ENCODE measurements around the gene CPLX1.

The CPLX1 gene

DNA sequence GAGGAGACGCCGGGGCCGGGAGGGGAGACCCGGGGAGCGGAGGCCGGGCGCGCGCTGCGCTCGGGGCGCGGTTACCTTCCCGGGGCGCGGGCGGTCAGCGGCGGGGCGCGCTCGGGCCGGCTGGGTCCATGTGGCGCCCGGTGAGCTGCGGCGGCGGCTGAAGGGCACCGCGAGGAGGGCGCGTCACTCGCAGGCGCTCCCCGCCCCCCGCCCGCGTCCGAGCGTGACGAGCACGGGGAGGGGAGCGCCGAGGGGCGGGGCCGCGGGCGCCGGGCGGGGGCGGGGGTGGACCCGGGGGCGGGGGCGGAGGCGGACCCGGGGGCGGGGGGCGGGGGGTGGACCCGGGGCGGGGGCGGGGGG, at the start of gene CPLX1:
TSS of gene CPLX1 (minus strand) at position 159 of the 360 bp plus-strand sequence. CDS start 1,607 bp downstream, outside the sequence.
- DNase-seq: peak; percentile 9

DNA sequence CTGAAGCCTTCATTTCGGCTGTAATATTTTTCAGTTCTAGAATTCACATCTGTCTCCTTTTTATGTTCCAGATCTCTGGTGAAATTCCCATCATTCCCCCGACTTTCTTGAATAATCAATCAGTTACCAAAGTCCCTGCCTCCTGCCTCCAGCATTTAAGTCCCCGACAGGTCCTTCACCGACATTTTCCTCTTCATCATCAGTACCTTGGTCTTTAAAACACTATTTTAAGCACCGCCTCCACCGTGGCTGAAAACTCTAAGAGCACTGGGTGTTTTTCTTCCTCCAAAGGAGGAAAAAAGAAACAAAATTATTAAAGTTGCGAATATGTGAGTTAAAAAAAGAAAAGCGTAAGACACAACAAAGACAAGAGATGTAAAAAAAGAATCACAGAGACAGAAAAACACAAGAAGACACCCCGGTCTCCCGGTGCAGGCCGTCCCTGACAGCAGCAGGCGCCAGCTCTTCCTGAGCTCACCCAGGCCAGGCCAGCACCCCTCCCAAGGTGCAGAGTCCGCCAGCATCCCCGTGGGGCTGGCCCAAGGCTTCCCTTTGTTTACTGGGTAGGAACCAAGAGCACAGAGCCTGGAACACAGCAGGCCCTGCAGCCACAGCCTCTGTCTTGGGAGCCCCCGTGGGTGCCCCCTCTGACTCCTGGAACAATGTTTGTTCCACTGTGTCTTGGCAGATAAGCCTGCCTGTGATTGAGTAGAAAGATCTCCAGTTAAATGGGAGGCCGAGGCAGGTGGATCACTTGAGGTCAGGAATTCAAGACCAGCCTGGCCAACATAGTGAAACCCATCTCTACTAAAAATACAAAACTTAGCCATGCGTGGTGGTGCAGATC, 49.3 kb upstream of the CPLX1 start:
- no peak for DNase-seq

DNA sequence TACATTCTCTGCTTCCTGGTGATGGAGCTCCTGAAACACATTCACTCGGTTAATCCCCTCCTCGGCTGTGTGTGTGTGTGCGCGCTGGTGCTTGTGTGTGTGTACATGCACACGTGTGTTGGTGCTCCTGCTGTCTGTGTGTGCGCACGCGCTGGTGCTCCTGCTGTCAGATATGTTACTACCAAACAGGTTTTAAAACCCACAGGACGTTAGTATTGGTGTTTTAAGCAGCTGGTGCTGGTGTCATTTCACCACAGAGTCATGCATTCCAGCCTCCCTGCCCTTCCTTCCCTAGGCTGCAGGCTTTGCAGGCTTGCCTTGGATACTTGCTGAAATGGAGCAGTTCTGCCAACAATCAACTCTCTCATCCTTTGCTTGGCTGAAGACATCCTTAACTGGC, 48.1 kb upstream of the CPLX1 start:
- no peak for DNase-seq

DNA sequence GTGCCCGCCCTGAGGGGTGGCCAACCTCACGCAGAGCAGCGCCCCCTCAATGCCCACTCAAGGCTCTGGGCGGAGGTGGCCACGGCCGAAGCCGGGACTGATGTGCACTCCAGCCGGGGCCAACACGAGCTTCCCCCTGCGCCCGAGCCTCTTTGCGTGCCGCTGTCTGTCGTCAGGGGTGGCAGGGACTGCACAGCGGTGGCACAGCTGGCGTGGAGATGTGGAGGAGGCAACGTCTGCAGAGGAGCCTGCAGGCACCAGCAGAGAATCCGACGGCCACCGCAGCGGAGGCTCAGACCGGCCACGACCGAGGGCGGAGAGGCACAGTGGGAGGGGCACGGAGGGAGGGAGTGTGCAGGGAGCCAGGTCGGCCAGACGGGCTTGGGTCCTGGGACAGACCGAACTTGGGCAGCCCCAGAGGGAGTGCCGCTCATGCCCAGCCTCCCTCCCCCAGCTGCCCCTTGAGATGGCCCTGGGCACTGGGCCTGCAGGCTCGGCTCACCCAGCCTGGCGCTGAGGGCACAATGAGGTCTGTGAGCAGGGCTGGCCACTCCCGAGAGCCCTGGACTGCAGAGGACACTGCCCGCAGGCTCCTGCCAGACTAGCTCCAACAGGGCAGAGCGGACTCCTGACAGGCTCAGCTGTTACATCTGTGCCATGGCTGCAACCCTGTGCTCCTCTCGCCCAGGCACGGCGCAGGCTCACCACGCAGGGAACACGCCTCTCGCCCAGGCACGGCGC, 46.5 kb upstream of the CPLX1 start:
- DNase-seq: no peak

DNA sequence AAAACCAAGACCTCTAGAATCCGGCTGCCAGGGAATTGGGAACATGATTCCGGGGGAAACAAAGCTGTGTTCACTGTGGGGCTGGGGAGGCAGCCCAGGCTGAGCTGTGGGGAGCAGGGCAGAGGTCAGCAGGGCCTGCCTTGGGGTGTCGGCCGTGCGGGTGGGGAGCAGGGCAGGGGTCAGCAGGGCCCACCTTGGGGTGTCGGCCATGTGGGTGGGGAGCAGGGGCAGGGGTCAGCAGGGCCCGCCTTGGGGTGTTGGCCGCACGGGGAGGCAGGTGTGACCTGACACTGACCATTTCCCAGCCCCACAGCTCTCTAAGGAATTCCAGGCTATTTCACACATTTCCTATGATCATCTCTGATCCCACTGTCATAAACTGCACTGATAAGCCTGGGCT, 45.6 kb upstream of the CPLX1 start:
- no peak for DNase-seq

DNA sequence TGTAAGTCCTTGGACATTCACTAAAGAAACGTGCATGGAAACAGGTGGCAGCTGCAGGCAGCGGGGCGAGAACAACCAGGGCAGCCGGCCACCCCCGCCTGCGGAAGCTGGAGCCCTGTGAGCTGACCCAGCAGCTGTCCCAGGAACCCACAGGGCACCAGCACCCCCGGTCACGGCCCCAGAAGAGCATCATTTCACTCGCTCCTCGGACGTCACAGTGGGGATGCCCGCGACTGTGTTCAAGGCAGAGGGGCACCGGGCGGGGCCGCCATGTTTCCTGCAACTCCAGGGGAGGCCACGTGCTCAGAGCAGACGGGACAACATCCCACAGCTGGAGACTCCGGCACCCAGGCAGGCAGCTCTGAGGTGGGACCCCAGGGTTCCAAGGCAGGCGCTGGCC, 45.0 kb upstream of the CPLX1 start:
- DNase-seq: no peak

DNA sequence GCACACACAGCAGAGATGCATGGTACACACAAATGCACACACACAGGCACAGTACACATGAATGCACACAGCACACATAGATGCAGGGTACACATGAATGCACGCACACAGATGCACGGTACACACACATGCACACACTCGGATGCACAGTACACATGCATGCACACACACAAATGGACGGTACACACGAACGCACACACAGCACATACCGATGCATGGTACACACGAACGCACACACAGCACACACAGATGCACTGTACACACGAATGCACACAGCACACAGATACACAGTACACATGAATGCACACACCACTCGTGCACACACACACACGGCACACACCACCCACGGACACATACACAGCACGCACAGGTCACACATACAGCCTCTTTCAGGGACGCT, 43.8 kb upstream of the CPLX1 start:
- no peak for DNase-seq

DNA sequence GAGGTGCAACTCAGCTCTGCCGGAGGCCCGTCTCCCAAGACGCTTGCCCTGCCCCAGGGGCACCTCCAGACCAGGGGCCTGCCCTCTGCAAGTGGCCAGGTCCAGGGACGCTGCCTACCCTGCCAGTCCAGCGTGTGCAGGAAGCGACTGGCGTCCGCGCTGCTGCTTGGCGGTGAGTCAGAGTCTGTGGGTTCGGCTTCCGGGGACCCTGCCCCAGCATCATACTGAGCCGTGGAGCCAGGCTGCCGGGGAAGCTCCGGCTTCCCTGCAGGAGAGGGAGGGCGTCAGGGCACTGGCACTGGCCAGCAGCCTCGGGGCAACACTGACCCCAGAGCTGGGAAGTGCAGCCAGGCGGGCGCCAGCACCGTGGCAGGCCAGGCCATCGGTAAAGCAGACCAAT, 42.5 kb upstream of the CPLX1 start:
- no peak for DNase-seq

DNA sequence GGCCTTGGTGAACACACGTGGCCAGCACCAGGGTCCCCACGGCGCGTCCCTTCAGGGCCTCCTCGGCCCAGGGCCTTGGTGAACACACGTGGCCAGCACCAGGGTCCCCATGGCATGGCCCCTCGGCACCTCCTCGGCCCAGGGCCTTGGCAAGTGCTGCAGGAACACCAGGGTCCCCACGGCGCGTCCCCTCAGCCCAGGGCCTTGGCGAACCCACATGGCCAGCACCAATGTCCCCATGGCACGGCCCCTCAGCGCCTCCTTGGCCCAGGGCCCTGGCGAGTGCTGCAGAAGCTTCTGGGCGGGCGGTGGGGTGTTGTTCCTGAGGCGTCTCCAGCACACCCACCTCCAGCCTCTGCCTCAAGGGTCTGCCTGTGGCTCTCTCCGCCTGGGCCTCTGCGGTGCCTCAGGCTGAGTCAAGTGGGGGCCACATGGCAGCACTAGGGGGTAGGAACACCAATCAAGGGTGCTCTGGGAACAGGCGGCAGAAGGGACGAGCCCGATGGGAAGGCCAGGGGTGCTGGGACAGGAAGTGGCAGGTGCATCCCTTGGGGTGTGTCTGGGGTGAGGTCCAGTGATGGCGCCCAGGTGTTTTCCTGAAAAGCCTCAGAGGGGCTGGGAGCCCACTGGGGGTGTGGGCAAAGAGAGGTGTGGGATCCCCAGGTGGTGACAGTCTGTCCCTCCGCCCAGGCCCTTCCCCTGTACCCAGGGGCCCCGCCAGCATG, 41.8 kb upstream of the CPLX1 start:
- DNase-seq: no peak

DNA sequence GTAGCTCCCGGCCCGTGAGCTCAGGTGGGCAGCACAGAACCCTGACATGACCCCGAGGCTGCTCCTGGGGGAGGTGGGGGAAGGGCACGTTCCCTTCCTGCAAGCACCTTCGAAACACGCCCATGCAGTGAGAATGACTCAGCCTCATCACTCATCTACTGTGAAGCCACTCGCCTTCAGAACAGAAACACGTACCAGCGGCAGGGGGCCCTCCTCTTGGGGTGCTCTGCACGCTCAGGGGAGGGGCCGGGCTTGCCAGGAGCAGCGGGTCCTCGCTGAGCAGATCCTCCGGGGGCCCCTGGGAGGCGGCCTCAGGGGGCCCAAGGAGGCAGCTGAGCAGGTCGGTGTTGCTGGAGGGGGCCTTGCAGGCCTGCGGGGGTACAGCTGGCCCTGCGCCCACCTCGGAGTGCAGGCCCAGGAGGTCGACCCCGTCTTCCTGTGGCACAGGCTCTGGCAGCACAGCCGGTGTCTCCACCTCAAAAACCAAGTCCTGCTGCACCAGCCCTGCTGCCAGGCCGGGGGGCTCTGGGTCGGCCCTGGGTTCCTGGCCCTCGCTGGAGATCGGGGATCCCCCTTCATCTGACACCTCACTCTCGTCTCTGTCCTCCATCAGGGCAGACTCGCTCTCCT, 40.9 kb upstream of the CPLX1 start:
- DNase-seq: peak; percentile 8

DNA sequence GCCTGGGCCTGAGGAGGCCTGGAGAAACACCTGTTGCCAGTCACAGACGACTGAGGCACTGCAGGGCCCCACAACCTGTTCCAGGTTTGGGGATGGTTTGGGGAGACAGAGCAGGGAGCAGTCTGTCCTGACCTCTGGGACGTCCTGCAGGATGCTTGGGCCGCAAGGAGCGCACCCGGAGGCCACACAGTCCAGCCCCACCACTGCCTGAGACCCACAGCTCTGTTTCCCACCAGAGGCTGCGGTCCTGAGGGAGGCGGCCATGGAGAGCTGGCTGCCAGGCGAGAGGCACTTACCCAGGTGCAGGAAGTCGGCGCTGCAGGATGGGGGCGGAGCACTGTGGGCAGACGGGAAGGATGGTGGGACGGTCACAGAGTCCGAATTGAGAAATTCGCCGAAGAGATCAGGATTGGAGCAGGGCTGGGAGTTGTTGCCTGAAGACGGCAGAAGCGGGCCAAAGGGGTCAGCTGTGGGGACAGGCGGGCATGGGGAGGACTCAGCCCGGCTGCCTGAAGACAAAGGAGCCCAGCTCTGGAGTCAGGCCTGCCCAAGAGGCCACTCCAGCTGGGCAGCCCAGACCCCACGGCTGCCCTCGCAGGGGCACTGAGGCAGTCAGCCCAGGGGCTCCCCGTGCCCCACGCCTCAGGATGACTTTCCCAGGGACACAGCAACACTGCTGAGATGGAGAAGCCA, 40.3 kb upstream of the CPLX1 start:
- no peak for DNase-seq

DNA sequence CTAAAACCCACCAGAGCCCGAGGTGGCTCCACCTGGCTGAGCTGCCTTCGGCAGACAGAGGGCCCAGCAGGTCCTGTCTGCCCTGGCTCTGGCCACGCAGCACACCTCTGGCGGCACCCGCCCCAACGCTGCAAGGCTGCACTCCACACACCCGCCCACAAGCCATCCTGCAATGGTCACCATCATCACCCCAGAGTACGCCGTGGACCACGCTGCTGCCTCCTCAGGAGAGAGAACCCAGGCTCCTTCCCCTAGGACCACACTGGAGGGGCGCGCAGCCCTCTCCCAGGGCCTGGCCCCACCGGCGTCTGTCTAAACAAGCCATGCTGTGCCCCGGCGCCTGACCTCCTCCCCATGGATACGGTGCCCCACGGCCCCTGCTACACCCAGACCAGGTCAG, 39.6 kb upstream of the CPLX1 start:
- DNase-seq: no peak

DNA sequence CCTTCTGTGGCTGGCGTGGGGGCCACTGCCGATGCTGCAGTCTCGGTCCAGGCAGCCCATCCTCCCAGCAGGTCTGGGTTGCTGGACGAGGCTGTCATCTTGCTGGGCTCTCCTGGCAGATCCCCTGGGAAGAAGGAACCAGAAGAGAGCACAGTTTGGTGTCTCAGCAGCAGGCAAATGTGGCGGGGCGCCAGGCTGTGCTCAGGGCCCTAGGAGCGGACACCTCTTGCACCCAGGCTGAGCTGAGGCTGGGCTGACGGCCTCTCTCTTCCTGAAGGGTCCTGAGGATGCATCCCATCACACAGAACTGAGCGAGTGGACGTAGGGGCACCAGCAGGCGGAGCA, 39.2 kb upstream of the CPLX1 start:
- no peak for DNase-seq

DNA sequence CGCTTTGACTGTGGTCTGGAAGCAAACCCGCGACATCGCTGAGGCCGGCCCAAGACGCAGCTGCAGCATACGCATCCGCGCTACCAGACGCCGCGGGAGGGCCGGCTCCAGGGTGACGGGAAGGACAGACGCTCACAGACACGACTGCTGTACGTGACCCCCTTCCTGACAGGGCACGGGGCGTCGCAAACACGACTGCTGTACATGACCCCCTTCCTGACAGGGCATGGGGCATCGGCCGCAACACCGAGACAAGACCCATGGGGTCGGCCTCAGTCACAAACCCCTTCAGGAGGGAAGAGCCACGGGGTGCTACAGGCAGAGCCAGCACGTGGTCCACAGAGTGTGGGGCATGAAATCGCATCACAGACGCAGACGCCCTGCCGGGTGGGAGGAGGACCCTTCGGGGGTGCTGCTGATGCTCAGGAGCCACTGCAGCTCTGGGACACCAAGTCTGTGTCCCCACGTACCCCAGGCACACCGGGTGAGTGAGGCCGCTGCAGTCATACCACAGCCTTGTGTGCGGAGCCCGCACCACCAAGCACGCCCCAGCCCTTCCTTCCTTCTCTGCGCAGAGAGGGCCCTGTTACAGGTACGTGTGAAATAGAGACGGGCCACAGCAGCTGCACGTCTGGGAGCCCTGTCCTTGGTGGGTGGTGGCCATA, 38.7 kb upstream of the CPLX1 start:
- no peak for DNase-seq

DNA sequence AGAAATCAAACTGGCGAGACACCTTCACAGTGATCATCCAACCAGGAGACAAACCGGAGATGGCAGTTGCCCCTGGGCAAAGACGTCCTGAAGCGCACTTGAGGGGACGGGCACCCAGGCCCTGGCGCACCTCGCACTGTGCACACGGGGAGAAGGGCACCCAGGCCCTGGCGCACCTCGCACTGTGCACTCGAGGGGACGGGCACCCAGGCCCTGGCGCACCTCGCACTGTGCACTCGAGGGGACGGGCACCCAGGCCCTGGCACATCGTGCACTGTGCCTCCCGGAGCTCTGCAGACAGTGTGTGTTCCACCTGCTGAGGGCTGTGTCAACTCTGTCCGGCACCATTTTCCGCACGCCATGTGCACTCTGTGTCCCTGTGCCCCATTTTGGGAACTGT, 34.6 kb upstream of the CPLX1 start:
- no peak for DNase-seq

DNA sequence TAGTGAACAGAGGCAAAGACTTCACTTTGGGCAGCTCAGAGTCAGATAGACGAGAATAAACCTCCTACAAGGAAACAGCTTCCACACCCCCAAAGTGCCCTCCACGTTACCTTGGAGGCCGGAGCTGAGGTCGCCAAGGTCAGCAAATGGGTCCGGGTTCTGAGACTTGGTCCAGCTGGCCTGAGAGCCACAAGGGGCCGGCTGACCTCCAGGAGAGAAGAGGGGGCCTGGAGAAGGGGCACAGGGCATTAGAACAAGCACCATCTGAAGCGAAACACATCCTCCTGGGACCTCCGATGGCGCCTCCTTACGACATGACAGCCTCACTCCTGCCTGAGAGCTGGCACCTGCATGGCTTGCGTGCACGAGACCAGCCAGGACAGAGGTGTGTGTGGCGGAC, 33.6 kb upstream of the CPLX1 start:
- no peak for DNase-seq

DNA sequence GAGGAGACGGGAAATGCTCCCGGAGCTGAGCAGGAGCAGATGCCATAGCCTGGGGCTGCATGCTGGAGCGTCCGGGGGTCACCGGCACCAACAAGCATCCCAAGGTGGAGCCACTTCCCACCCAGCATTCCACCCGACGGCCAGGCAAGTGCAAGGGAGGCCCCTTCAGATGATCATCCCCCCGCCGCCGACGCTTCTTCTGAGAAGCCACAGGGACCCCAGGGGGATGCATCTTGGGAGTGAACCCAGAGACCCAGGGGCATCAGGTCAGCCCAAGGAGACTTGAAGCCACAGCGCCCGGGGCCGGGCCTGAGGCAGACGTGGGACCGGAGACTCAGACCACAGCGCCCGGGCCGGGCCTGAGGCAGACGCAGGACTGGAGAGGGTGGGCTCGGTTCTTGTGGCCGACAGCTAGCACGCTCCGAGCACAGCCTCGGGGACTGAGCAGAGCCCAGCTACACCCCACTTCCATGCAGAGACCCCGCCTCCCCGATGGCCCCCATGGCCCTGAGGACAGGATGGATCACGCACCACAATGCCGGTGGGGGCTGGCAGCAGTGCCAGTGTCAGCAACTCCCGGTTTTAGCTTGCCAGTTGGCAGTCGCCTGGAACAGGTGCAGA, 33.0 kb upstream of the CPLX1 start:
- DNase-seq: no peak

DNA sequence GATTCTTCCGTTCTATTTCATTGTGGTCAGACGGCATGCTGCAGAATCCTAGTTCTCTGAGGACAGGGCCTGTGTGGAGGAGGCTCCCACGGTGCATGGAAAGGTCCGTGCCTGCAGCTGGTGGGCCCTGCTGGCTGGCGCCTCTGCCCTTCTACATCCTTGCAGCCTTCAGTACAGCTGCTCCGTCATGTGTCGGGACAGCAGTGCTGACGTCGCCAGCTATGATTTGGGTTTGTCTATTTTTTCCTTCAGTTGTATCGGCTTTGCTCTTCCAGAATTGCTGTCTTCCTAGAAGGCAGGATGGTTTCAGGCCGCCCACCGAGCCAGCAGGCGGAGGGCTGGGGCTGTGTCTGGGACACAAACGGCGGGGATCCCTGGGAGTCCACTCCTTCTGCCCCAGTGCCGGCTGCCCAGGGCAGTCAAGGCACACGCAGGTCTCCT, 32.1 kb upstream of the CPLX1 start:
- DNase-seq: no peak

DNA sequence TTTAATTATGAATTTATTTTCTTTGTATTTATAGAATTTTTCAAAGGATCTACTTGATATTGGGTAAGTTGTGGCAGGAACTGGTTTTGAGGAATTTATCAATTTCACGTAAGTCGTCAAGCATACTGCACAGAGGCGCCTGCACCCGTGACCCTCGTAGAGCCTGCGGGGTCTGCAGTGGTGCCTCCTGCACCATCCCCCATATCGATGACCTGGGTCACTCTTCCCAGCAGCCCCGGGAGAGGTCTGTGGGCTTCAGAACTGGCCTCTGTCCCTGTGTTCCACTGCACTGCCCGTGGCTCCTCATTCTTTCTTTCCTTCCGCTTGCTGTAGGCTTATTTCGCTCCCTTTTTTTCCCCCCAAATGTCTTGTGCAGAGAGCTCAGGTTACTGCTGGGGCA, 31.5 kb upstream of the CPLX1 start:
- no peak for DNase-seq

DNA sequence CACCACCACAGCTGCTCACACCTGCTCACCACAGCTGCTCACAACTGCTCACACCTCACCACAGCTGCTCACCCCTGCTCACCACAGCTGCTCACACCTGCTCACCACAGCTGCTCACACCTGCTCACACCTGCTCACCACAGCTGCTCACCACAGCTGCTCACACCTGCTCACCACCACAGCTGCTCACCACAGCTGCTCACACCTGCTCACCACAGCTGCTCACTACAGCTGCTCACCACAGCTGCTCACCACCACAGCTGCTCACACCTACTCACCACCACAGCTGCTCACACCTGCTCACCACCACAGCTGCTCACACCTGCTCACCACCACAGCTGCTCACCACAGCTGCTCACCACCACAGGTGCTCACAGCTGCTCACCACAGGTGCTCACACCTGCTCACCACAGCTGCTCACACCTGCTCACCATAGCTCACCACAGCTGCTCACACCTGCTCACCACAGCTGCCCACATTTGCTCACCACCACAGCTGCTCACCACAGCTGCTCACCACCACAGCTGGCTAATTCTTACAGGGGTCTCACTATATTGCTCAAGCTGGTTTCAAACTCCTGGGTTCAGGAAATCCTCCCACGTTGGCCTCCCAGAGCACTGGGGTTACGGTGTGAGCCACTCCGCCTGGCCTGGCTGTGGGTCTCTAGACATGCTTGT, 30.4 kb upstream of the CPLX1 start:
- peak; percentile 17 for DNase-seq

DNA sequence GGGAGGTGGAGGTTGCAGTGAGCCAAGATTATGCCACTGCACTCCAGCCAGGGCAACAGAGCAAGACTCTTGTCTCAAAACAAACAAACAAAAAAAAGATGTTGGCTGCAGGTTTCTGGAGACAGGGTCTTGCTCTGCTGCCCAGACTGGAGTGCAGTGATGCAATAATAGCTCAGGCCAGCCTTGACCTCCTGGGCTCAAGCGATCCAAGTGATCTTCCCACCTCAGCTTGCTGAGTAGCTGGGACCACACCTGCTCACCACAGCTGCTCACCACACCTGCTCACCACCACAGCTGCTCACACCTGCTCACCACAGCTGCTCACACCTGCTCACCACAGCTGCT, 29.9 kb upstream of the CPLX1 start:
- no peak for DNase-seq

All from stimulated activated naive CD4-positive, alpha-beta T cell treated with Interleukin-2 at 50 U/mL for 16 hours (primary cell).